Measurements from ENCODE around the gene CMSS1.

GRCh38 chr3:99879275-99879674 lies 61.6 kb downstream of the CMSS1 start:
- no peak for TF ChIP-seq CTCF (IDR thresholded peaks at IDR 0.05)
- no peak for TF ChIP-seq JUN (CRISPR knock-in tag; IDR thresholded peaks at IDR 0.05)
- no peak for TF ChIP-seq ATF3 (CRISPR knock-in tag; conservative IDR thresholded peaks at IDR 0.05)
- TF ChIP-seq EMX1 (CRISPR knock-in tag; IDR thresholded peaks at IDR 0.05): no peak
- no peak for TF ChIP-seq ZNF512 (CRISPR knock-in tag; IDR thresholded peaks at IDR 0.05; ENCODE audit: borderline replicate concordance)
- no peak for TF ChIP-seq GTF2I (CRISPR knock-in tag; conservative IDR thresholded peaks at IDR 0.05)
- no peak for TF ChIP-seq ATF6 (CRISPR knock-in tag; IDR thresholded peaks at IDR 0.05)
- no peak for TF ChIP-seq ATF1 (CRISPR knock-in tag; IDR thresholded peaks at IDR 0.05)
- TF ChIP-seq SP1 (CRISPR knock-in tag; conservative IDR thresholded peaks at IDR 0.05): no peak
- TF ChIP-seq CBFB (CRISPR knock-in tag; IDR thresholded peaks at IDR 0.05; ENCODE audit: low read depth): no peak
- no peak for TF ChIP-seq ZNF138 (CRISPR knock-in tag; conservative IDR thresholded peaks at IDR 0.05)
